OCI-M2 (cell line): Measurements from ENCODE around the gene C10orf143.
"Not testable (repeated sequence)": the region's sequence is repeated elsewhere in the genome, so short reads cannot be mapped to it uniquely, and the experiment has no call there.

Source experiments
- DNase-seq: peaks from one replicate; lab custom pipeline; 2025; ENCODE audit not compliant: unreplicated experiment; lab: John Stamatoyannopoulos, UW

C10orf143 gene

DNA sequence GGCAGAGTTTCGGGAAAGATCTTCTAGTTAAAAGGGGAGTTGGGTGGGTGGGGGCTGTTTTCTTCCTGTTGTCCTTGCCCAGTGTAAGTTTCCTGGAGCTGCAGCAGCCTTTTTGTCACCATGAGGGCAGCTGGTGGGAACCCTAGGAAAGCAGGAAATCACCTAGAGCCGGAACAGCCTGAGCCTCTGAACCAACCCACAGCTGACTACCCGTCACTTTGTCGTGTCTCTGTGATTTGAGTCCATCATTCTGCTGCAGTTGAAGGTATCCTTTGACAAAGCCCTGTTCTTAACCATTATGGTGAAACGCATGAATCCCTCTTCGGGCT lies 1.2 kb upstream of the C10orf143 start:
- no peak for DNase-seq

DNA sequence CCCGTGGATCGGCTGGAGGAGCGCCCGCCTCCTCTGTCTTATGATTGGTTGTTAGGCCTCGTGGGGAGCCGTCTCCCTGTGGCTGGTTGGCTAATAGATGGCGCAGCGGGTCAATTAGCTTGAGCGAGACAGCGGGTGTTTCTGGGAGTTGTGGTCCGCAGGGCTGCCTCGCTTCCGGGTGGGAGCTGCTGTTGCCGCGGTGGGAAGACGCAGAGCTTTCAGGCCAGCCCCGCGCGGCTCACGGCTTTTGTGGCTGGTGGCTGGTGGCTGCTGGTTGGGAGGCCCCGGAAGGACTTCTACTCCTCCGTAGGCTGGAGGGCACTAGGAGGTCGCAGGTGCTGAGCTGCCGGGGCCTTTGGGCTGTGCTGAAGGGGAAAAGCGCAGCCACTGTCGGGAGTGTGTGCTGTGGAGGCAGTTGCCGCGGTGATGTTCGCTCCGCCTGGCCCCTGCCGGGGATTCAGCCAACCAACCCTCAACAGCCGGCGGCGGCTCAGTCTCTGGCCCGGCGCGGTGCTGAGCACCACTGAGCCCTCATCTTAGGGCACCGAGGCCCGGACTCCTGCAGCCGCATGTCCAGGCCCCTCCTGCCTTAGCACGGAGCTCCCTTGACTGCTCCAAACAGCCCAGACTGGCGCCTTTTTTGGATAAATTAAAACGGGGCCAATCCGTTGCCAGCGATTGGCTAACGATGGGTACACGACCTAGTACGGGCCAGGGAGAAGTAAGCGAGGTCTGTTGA lies 652 bp upstream of the C10orf143 start:
- no peak for DNase-seq

DNA sequence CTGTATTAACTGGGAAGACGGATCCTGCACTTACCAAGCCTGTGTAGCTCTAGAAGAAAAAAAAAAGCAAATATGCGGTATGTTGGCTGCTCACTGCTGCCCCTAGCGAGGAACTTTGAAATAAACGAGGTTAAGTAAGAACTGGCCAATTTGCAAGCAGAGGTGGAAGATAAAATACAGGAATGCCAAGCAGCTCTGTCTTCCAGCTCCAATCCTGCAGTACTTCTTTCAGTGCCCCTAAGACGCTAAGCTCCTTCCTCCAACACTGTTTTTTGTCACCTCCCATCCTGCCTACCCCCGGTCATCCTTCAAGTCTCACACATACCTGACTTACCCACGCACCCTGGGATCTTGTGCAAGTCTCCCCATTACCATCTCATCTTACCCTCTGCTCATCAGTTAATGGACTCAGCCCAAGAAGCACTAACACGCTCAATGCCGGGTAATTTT lies 809 bp downstream of the C10orf143 start:
- DNase-seq, result peak; percentile 8

- DNase-seq, result no peak
Observed at GRCh38 chr10:130108934-130109604, 1.6 kb downstream of the C10orf143 start.

DNA sequence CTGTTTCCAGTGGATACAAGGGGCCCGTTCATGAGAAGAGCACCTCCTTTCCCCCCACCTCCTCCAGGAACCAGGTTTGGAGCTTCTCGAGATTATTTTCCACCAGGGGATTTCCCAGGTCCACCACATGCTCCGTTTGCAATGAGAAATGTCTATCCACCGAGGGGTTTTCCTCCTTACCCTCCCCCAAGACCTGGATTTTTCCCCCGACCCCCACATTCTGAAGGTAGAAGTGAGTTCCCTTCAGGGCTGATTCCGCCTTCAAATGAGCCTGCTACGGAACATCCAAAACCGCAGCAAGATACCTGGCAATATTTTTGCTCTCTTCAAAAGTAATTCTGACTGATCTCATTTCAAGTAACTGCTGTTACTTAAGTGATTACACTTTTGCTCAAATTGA lies 2.5 kb downstream of the C10orf143 start:
- DNase-seq, result not testable (repeated sequence)

DNA sequence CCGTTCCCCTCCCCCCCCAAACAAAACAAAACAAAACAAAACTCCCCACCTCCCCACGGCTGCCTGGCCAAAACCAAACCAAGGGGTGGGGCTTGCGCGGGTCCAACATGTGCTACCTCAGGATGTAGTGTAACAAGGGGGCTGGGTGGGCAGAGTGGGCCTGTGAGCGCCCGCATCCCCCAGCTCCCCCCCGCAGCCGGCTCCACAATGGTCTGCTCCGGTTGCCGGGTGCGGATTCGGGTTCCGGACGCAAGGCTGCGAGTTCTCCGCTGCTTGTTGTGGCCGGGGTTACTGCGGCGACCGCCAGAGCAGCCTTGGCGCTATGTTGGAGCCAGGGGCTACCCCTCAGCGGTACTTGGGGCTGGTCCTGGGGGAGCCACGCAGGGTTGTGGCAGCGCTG lies 4.9 kb downstream of the C10orf143 start:
- DNase-seq, result no peak

GRCh38 chr10:130099344-130099743 lies 11.3 kb downstream of the C10orf143 start:
- no peak for DNase-seq

DNA sequence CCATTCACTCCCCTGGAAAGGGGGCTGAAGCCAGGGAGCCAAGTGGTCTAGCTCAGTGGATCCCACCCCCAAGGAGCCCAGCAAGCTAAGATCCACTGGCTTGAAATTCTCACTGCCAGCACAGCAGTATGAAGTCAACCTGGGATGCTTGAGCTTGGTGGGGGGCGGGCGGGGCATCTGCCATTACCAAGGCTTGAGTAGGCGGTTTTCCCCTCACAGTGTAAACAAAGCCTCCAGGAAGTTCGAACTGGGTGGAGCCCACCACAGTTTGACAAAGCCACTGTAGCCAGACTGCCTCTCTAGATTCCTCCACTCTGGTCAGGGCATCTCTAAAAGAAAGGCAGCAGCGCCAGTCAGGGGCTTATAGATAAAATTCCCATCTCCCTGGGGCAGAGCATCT lies 20.1 kb downstream of the C10orf143 start:
- not testable (repeated sequence) for DNase-seq

DNA sequence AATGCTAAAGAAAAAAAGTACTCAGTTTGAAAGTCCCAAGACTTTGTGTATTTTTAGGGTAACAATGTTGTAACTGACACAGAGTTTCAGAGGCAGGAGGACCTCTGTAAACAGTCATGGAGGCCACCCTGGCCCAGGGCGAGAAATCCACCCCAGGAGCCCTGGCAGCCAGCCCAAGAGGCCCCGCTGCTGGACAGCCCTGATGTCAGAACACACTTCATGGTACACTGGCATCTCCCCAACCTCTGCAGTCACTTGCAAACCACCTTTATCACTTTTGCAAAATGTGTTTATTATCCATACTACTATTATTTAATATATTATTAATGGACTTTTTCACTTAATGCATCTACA lies 30.2 kb downstream of the C10orf143 start:
- no peak for DNase-seq

- DNase-seq, result no peak
Observed at GRCh38 chr10:130079614-130080460, 30.8 kb downstream of the C10orf143 start.

DNA sequence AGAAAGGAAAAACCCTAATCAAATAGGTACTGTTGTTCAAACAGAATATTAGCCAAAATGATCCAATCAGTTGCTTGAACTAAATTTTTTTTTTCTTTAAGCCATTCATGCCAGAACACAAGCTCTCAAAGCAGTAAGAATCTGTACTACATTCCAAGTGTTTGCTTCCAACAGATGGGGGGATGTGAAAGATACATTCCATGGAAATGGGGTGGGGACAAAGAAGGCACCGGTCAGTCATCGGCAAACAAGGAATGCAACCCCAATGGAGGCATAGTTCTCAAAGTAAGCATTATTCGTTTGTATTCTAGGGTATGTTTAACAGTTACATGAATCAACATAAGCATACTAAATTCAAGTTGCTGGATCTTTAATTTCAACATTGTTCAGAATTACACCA lies 32.5 kb downstream of the C10orf143 start:
- DNase-seq, result no peak

- no peak for DNase-seq
Observed at GRCh38 chr10:130076681-130077080, 33.9 kb downstream of the C10orf143 start.

DNA sequence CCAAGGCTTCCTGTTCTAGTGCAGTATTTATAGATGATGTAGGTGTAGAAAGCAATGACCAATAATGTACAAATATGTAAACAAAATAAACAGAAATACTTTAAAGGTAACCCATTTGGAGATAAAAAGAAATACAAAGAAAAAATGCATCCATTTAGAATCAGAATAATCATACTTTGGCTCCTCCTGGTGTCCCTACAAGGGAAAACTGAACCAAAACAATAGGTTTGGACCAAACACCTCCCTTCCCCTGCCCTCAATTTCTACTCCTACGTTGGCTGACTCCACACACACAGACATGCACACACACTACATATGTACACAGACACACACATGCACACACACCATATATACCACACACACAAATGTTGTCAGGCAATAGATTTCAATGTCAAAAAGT lies 36.0 kb downstream of the C10orf143 start:
- DNase-seq, result no peak

DNA sequence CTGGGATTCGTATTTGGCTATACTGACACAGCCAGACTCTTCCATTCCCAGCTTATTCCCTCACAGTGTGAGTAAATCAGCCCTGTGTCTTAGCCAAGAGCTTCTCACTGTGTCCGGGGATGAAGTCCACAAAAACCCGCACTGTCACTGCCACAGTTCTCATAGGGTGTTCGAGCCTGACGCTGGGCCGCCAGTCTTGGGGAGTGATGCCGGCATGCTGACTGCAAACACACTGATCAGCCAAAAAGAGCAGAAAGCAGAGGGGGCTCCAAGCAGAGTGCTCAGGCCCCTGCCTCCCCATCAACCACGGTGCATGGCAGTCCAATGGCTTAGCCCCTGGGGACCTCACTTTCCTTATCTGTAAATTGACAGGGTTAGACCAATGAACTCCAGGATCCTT lies 36.7 kb downstream of the C10orf143 start:
- no peak for DNase-seq

GRCh38 chr10:130072247-130072646 lies 38.4 kb downstream of the C10orf143 start:
- DNase-seq, result no peak

DNA sequence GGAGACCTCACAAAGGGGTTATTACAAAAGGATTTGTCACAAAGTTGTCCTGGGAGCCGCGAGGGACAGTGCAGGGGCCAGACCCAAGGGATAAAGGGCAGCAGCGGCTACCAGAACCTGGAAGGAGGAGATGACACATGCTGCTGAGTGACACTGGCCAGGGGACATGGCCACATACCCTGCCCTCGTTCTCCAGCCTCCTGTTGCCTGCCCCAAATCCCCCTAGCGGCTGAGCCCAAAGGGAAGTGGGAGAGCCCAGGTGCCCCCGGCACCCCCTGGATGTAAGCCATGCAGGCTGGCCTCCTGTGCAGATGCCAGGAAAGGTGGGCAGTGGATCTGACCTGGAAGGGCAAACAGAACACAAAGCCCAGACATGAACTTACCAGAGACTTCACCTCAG lies 42.7 kb downstream of the C10orf143 start:
- no peak for DNase-seq

GRCh38 chr10:130066743-130067142 lies 43.9 kb downstream of the C10orf143 start:
- no peak for DNase-seq

DNA sequence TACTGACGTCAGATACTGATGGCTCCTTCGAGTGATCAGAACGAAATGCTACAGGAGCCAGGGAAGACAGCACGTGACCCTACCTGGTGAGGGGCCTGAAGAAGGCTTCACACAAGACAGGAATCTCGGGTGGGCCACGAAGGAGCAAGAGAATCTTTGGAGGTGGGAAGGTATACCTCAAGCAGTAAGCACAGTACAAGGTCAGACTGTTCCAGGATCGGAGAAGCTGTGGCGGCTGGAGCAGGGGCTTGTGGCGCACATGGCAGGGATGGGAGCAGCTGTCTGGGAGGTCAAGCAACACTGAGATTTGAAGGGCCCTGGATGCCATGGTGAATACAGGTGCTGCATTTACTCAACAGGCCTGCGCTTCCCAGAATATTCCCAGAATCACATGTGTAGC lies 45.4 kb downstream of the C10orf143 start:
- no peak for DNase-seq

GRCh38 chr10:130064783-130065182 lies 45.8 kb downstream of the C10orf143 start:
- DNase-seq, result no peak

GRCh38 chr10:130062976-130063375 lies 47.7 kb downstream of the C10orf143 start:
- DNase-seq, result no peak

GRCh38 chr10:130062201-130062600 lies 48.4 kb downstream of the C10orf143 start:
- no peak for DNase-seq

- DNase-seq, result no peak
Observed at GRCh38 chr10:130061760-130062159, 48.9 kb downstream of the C10orf143 start.
